A549 (cell line): Measurements from ENCODE around the gene PPIL4.

Source experiments
- BCL3 ChIP-seq: fragments of >200 bp; sonication (Bioruptor Twin); formaldehyde crosslinking; IDR thresholded peaks from 3 replicates; pipeline ENCODE4 v1.6.1; 2016
- BHLHE40 ChIP-seq: IDR thresholded peaks from 2 replicates; pipeline ENCODE4 v1.6.1; 2012; ENCODE audit warnings: low read depth, low read length, inconsistent platforms
- CEBPB ChIP-seq, 2 experiments: fragments of >200 bp in 1 of 2; sonication (Bioruptor Twin) in 1 of 2; formaldehyde crosslinking in 1 of 2; IDR thresholded peaks; 2 replicates each; pipeline ENCODE4 v1.6.1; 2012 to 2016
- CHD2 ChIP-seq: fragments of 150-350 bp; IDR thresholded peaks from 2 replicates; pipeline ENCODE4 v1.6.1; 2014; ENCODE audit warnings: low read length; ENCODE audit not compliant: partially characterized antibody
- E2F6 ChIP-seq: IDR thresholded peaks from 2 replicates; pipeline ENCODE4 v1.6.1; 2012; ENCODE audit warnings: low read depth, borderline replicate concordance
- ESRRA ChIP-seq: fragments of 150-350 bp; IDR thresholded peaks from 2 replicates; pipeline ENCODE4 v1.6.1; 2014; ENCODE audit warnings: mild to moderate bottlenecking, low read length, borderline replicate concordance
- KDM1A ChIP-seq: fragments of 200-600 bp; sonication (generic); IDR thresholded peaks from 2 replicates; pipeline ENCODE4 v1.6.1; 2016; ENCODE audit warnings: low read depth, mild to moderate bottlenecking
- MAFK ChIP-seq: fragments of 450-650 bp; IDR thresholded peaks from 2 replicates; pipeline ENCODE4 v1.6.1; 2014; ENCODE audit not compliant: partially characterized antibody
- MAZ ChIP-seq: fragments of 150-350 bp; IDR thresholded peaks from 2 replicates; pipeline ENCODE4 v1.6.1; 2014; ENCODE audit warnings: antibody characterized with exemption, low read depth, low read length, borderline replicate concordance
- NFE2L2 ChIP-seq: fragments of 150-350 bp; conservative IDR thresholded peaks from 2 replicates; pipeline ENCODE4 v1.6.1; 2014; ENCODE audit warnings: low read length
- POLR2A ChIP-seq: IDR thresholded peaks from 2 replicates; pipeline ENCODE4 v1.6.1; 2012; ENCODE audit warnings: mild to moderate bottlenecking, low read length
- RAD21 ChIP-seq, 2 experiments: fragments of >200 bp in 1 of 2; sonication (Bioruptor Twin) in 1 of 2; formaldehyde crosslinking in 1 of 2; IDR thresholded peaks in 1 of 2; conservative IDR thresholded peaks in 1 of 2; 2 replicates in 1 of 2; 3 replicates in 1 of 2; pipeline ENCODE4 v1.6.1; 2012 to 2018; ENCODE audit warnings: inconsistent platforms in 1 of 2
- REST ChIP-seq: fragments of 200-600 bp; sonication (generic); IDR thresholded peaks from 2 replicates; pipeline ENCODE4 v1.6.1; 2016; ENCODE audit warnings: antibody characterized with exemption, mild to moderate bottlenecking, moderate library complexity
- TF ChIP-seq, protein P1 (sequence below): fragments of >200 bp; sonication (Bioruptor Twin); formaldehyde crosslinking; IDR thresholded peaks from 3 replicates; pipeline ENCODE4 v1.5.1; 2016

- no peak for TF ChIP-seq MAFK
- TF ChIP-seq, protein P1, sequence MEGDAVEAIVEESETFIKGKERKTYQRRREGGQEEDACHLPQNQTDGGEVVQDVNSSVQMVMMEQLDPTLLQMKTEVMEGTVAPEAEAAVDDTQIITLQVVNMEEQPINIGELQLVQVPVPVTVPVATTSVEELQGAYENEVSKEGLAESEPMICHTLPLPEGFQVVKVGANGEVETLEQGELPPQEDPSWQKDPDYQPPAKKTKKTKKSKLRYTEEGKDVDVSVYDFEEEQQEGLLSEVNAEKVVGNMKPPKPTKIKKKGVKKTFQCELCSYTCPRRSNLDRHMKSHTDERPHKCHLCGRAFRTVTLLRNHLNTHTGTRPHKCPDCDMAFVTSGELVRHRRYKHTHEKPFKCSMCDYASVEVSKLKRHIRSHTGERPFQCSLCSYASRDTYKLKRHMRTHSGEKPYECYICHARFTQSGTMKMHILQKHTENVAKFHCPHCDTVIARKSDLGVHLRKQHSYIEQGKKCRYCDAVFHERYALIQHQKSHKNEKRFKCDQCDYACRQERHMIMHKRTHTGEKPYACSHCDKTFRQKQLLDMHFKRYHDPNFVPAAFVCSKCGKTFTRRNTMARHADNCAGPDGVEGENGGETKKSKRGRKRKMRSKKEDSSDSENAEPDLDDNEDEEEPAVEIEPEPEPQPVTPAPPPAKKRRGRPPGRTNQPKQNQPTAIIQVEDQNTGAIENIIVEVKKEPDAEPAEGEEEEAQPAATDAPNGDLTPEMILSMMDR, result no peak
- no peak for TF ChIP-seq E2F6
- no peak for TF ChIP-seq BHLHE40
- no peak for TF ChIP-seq POLR2A
- no peak for TF ChIP-seq NFE2L2
- TF ChIP-seq KDM1A, result no peak
- no peak for TF ChIP-seq BCL3
- TF ChIP-seq ESRRA, result no peak
- TF ChIP-seq RAD21 (conservative IDR thresholded peaks at IDR 0.05 in 1 of 2, IDR thresholded peaks at IDR 0.05 in 1 of 2), result no peak
- TF ChIP-seq MAZ, result no peak
- TF ChIP-seq REST, result no peak
- TF ChIP-seq CHD2, result no peak
- TF ChIP-seq CEBPB (IDR thresholded peaks at IDR 0.05), result no peak
Observed at GRCh38 chr6:149503872-149504271, 42.0 kb downstream of the PPIL4 start.
